NOMO-1 treated with dmso at 0.1 percent for 144 hours (cell line): ENCODE data around the gene LYVE1.
A peak's percentile ranks its signal among the peaks of the same experiment; 100 is the strongest.

Experiments
- DNase-seq: peaks from one replicate; lab custom pipeline; 2025; ENCODE audit not compliant: unreplicated experiment; lab: John Stamatoyannopoulos, UW

Gene LYVE1

DNA sequence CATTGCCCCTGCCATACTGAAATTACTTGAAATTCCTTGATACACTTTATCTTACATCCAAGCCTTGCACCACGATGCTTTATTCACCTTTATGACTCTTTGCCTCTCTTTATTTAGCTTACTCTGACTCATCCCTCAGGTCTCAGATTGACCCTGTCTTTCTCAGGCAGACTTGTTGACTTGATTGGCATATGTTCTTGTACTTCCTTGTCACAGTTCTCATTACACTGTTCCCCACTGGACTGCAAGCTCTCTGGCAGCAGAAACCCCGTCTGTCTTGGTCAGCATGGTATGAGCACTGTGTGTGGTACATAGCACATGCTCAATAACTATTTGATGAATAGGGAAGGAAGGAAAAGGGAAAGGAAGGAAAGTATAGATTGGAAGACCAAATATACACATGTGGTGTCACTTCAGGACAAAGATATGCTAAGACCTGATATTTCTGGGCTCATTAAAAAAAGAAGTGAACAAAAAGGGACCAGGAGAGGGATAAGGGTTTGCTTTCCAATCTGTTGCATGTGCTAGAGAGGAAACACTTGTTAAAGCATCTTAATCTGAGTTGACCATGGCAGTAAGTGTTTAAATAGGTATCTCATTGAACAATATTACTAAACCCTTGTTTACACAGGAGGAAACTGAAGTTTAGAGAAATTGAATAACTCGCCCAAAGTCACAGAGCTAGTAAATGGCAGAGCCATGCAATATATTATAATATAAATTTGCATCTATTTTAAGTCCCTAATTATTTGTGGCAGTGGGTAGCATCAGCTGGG, 7.2 kb downstream of the LYVE1 start:
- no peak for DNase-seq

DNA sequence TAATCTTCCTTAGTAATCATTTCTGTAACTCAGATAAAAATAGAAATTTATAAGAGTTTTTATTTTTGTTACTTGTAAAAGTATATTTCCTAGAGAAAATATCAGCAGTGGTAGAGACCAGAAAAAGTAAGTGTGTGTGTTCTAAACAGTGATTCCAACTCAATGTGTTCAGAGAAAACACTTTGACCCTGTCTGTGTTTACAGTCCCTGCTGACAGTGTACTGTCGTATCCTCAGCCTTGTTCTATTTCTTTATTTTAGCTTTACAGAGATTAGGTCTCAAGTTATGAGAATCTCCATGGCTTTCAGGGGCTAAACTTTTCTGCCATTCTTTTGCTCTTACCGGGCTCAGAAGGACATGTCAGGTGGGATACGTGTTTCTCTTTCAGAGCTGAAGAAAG, 10.2 kb downstream of the LYVE1 start:
- DNase-seq: no peak

DNA sequence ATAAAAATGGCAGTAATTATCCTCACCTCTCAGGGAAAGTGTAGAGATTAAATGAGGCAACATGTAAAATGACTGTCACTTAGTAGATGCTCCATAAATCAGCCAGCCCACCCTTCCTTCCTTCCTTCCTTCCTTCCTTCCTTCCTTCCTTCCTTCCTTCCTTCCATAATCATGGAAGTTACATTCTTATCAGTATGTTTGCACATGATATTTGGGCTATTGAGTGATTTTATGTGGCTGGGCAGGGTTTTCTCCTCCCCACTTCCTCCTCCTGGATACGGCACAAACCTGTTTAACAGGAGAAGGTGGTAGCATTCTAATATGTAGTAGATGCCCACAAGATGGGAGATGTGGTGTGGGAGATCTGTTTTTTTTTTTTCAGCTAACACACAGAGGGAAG, 11.9 kb downstream of the LYVE1 start:
- DNase-seq: no peak

DNA sequence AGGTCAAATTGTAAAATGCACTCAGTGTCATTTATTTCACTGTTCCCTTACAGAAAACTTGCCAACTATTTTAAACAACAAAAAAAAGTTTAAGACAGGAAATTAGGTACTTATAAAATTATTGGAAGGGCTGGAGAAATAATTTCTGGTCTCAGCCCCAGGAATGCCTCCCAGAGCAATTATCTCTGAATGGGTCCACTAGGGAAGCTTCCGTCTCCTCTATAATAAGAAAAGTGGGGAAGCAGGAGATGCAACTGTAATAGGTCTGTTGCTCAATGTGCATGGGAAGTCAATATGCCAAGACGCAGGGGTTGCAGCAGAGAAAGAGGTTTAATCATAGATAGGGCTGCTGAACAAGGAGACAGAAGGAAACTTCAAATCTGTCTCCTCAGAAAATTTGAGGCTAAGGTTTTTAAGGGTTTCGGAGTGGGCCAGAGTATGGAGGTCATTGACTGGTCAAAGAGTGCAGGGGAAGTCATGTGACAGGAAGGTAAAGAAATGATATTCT, 16.6 kb downstream of the LYVE1 start:
- no peak for DNase-seq

DNA sequence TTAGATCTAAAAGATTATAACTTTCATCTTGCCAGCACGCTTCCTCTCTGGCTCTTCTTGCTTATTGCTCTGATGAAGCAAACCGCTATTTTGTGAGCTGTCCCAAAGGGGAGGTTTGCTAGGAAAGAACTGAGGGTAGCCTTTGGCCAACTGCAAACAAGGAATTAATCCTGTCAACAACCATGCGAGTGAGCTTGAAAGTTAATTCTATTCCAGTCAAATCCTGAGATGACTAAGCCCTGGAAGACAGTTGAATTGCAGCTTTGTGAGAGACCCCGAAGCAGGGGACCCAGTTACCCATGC, 17.2 kb downstream of the LYVE1 start:
- DNase-seq: no peak

DNA sequence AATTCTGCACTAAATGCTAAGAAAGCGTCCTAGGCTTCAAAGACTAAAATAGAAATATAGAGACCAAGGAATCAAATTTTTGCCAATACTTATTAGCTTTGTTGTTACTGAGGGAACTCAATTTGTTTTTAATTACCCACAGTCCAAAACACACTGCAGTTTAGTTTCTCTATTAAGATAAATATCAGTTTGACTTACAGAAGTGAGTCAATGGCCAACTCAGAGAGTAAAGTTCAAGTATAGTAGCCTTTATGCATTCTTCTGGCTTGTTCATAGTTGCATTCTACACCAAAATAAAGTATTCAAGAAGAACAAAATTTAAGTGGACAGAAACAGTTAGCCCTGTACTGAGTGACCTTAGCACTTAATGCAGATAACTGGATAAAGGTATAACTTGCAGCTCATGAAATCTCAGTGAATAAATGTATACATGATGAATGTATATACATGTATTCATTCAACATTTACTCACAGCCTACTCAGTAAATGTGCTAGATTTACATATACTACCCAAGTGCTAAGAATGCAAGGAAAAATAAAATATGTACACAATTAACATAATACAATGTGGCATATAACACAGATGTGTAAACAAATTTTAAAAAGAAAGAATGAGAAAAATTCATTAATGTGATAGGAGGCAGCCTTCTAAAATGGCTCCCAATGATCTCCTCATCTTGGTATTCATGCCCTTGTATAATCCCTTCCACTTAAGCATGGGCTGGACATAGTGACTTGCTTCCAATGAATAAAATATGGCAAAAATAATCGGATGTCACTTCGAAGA, 17.8 kb downstream of the LYVE1 start:
- no peak for DNase-seq

DNA sequence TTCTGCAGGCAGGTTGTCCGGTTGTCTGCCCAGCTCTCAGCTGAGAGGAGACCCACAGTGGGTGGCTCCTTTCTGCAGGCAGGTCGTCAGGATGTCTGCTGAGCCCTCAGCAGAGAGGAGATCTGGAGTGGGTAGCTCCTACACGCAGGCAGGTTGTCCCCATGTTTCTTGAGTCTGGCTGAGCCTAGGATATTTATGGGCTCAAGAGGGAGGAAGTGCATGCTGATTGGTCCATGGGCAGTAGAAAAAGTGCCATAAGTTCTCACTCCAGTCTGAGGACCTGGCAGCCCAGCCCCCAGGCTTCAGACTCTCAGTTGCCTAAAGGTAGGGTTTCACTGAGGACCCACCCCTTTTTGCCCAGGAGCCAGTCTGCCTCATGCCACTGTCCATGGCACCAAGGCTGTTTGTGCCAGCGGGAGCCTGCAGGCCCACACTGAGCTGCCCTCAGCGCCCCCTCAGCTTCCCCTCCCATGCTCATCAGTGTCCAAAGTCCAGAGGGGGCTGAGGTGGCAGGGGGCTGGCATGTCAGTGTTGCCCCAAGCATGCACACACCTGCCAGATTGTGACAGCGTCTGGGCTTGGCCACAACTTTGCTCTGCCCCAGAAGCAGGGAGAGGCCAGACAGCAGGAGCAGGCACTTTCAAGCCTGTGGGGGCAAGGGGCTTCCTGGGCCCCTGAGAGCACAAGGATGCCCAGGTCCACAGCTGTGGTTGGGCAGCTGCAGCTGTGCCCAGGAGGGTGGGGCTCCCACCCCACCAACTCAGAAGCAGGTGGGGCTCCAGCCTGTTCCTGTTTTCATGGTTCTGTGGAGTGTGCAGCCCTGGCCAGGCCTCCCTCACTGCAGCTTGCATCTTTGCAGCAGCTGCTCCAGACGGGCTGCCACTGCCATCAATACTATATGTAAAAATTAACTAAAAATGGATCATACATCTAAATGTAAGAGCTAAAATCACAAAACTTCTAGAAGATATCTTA, 23.7 kb downstream of the LYVE1 start:
- peak; percentile 44 for DNase-seq

DNA sequence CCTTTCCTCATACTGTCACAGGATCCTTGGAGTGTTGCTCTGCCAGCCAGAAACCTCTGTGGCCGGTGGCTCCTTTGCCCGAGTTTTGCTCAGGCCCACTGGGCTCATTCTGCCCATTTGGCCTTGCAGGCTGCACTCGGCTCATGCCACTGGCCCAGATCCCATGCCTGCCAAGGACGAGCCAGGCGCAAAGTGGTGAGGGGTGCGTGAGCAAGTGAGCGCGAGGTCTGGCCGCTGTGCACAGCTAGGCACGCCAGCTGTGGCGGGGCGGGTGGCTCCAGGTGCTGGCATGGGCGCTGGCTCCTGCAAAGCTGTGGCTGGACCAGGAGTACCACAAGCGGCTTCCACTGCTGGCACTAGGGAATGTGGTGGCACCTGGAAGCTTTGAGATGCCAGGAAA, 24.7 kb downstream of the LYVE1 start:
- no peak for DNase-seq

DNA sequence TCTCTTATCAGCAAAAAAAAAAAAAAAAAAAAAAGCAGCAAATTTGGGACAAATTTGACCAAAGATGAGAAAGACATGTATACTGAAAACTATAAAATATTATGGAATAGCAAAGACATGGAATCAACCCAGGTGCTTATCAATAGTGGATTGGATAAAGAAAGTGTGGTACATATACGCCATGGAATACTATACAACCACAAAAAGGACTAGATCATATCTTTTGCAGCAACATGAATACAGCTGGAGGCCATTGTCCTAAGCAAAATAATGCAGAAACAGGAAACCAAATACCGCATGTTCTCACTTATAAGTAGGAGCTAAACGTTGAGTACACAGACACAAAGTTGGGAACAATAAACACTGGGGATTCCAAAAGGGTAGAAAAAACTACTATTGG, 25.7 kb downstream of the LYVE1 start:
- DNase-seq: no peak

DNA sequence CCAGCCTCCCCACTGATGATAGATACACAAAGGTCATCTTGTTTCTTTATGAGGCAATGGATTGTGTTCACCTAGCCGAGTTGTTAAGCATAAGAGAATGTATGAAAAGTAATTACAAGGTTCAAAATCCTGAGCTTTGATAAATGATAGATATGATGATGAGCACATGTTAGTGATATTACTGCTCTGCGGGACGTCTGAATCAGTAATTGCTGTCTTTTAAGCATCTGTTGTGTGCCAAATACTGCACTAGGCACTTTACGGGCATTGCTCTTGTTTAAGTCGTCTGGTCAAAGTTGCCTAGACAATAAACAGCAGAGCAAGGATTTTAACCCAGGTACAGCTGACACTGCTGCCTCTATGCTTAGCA, 26.9 kb downstream of the LYVE1 start:
- no peak for DNase-seq

DNA sequence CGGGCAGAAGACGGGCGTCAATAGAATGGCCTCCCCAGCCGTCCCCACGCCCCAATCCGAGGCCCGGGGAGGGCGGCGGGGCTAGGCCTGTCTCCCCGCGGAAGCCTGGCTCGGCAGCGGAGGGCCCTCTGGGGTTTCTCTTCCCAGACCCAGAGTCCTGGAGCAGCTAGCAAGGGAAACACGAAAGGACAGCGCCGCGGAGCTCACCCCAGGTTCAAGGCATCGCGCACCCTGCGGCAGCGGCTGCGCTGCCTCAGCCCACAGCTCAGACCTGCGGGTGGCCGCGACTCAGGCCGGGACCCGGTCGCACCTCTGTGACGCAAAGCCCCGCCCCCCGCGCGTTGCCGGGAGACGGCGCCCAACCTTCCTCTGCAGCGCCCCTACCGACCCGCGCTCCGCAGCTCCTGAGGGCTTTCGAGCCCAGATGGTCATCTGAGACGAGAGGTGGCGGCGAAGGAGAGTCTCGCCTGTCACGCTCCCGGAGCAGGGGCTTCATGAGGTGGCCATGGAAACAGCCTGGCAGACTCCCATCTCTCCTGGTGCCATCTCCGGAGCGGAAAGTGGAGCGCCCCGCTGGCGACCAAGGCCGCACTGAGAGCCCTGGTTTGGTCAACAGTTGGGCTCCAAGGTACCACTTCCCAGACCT, 27.4 kb downstream of the LYVE1 start, which contains the start of gene RNF141:
RNF141 (minus strand) TSS at position 273 of the 646 bp plus-strand sequence. CDS start 7,029 bp downstream, outside the sequence.
- DNase-seq: peak; percentile 83

DNA sequence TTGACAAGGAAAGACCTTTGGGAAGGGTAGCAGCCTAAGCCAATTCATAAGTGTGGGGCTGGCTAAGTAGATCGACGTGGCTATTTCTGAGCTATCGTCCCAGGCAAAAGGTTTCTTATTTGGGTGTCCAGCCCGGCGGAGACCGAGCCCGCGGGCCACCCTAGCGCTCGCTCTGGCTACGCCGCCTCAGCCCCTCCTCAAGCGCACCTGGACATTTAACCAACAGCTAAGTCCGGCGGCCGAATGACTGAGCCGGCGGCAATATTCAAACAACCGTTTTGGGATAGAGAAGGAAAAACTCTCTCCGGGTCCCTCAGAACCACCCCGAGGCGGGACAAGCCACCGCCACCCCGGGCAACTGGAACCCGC, 27.9 kb downstream of the LYVE1 start:
- DNase-seq: no peak

DNA sequence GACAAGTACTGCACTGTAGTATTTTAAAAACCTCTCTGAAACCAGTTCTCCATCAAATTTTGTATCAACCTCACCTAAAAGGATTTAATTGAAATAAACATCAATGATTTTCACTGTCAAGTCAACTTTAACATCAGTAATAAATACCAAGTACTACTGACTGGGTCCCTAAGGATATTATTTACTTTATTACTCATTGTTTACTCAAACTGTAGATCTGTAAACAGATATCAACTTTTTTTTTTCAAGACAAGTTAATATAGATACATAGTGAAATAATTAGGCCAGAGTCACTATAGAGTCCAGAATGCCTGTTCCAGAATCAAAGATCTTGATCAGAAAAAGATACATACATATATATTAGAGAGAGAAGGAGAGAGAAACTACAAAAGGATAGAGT, 29.1 kb downstream of the LYVE1 start:
- no peak for DNase-seq

DNA sequence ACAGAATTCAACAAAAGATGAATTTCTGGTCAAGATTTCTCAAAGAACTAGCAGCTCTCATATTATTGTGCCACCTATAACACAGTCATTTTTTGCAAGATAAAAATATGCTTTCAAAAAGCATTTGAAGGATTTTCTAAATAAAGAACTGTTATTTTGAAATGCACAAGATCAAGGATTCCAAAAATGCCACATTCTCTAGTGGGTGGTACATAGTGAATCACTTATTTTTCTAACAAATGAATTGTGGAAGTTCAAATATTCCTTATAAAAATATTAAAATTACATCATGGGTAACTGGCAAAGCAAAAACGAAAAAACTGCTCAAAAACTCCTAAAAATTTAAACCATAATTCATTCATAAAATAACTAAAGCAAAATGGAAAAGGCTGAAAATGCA, 29.5 kb downstream of the LYVE1 start:
- no peak for DNase-seq

DNA sequence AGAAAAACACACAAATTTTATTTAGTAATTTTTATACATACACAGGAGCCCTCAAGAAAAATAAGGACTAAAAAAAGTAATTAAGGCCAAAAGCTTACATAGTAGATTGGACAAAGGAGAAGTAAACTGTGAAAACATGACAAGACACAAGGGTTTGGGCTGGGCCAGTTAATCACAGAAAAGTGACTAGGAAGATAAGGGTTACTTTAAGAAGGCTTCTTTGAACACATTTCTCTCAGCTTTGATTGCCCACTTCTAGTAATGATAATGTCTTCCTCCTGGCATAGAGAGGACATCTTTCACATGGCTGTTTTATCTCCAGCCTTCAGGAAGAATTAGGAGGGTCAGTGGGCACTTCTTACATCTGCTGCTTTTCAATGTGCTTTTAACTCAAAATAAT, 30.9 kb downstream of the LYVE1 start:
- DNase-seq: no peak

DNA sequence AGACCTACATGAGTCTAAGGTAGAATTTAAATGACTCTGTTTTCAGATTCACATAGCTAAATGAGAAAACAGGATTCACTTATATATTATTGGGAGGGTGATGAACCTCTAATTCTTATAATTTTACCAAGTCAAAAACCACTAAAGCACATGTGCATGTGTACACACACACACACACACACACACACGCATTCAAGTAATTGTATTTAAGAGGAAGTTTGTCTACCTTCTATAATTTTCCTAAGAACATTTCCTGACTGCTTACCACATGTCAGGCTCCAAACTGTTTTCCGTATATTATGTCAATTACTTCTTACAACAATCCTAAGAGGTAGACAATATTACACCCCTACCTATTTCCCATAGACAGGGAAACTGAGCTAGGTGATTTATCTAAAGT, 34.1 kb downstream of the LYVE1 start:
- no peak for DNase-seq

DNA sequence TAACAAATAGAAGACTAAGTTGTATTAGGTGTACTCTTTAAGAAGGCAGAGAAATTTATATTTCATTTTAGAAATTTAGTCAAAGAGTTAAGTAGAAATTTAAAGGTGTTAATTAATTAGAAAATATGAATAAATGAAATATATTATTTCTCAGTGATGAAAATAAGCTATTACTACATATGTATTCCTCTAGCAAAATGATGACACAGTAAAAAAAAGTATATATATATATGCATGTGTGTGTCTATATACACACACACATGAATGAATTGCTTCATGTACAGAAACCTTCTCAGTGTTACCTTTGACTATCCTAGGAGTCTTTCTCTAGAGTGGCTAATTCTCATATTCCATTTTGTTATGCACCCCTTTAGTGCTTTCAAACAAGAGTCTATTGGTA, 35.1 kb downstream of the LYVE1 start:
- DNase-seq: no peak

DNA sequence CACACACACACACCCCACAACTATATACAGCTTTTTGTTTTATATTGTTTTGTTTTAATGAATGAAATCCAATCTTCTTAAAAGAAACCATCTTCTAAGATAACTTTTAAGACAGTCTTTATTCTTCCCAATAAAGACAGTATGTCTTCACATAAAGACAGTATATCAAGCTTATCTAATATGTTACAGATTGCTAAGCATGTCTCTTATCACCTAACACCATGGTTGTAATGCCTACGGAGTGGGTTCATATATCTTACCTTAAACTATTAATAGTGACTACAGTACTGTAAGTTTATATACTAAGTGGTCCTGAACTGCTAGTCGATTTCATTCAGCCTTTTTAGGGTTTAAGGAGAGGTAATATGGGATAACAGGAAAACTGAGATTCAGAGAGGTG, 35.9 kb downstream of the LYVE1 start:
- no peak for DNase-seq

DNA sequence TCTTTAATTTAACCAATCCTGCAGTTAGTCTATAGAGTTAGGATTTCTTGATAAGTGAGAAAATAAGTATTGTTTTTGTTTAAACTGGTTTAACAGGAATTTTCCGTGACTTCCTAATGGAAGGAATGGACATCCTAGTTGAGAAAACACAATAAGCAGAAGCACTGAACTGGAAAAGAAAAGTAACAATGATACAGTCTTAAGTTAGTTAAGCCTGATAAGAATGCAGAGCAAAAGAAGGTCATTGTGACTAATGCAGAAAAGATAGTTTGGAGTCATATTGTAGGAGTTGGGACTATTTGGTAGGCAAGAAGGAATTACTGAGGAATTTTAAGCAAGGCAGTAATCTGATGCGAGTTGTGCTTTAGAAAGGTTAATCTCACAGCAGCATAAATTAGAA, 39.2 kb downstream of the LYVE1 start:
- DNase-seq: no peak

DNA sequence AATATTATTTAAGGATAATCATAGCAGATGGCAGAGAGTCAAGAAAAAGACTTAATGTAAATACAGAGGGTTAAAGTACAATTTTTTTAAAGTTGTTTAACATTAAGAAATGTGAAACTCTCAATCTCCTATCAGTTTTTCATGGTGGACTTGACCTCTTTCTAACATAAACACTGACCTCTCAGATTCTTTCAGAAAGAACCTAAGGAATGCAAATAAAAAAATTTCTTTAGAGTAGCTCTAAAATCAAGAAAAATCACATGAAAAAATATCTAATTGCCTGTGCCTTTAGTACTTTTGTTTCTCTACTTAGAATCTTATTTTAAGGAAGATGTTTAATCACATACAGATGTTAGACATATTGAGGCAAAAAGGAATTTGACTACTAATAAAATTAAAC, 40.3 kb downstream of the LYVE1 start:
- DNase-seq: no peak
